ENCODE data around the gene PRM3. TPM values are rescaled to one million over a fixed set of nuclear protein-coding genes. Genes with fewer than 3 reads are reported as not detected.

PRM3 gene
- total RNA-seq, 2 experiments from 2014 or later = not detected

- no peak for DNase-seq (ENCODE audit: low spot score)
- H3K79me2 ChIP-seq (ENCODE audit: insufficient read depth, low read depth, low read length) = no peaks in the 10 kb centered on the region
- no peak for TF ChIP-seq EZH2phosphoT487 (IDR thresholded peaks at IDR 0.05; ENCODE audit: borderline replicate concordance, low read depth, low read length)
- no peak for TF ChIP-seq CTCF (conservative IDR thresholded peaks at IDR 0.05; ENCODE audit: low read length)
- H3K9me2 ChIP-seq (ENCODE audit: insufficient read depth, low read length) = no peaks in the 10 kb centered on the region
- peaks cover 92% of the 10 kb centered on the region for H3K4me1 ChIP-seq (ENCODE audit: insufficient read depth, low read length, poor library complexity, severe bottlenecking)
- H3K27ac ChIP-seq (ENCODE audit: low read depth, low read length, poor library complexity, severe bottlenecking) = peak overlapping the region; percentile 96
- ChIA-PET CTCF (ENCODE audit: unreplicated experiment) (no interaction called here), POLR2A (interaction anchor here (1.1 to 4.3 kb wide), 6 partner anchors 12 to 58 kb away, joined by 3 to 79 read pairs (median 4); partner anchors contain the start of gene SOCS1)
- intact Hi-C loops (cut with micrococcal nuclease; ENCODE audit: unreplicated experiment) = loop anchor here (2.0 kb wide), 1 partner anchor 72 kb away; no protein-coding TSS in a partner anchor
- H3K4me3 ChIP-seq (ENCODE audit: low read depth, low read length, poor library complexity, severe bottlenecking) = no peak overlapping the region
- peak overlapping the region; percentile 82 for H3K4me2 ChIP-seq (ENCODE audit: low read length)
- no TSS peak for BruUV-seq (replicated peaks)
- no peaks in the 10 kb centered on the region for H3K36me3 ChIP-seq (ENCODE audit: insufficient read depth, low read length)
- H2AFZ ChIP-seq (ENCODE audit: low read length) = peak overlapping the region; percentile 23; the same call in 1 of the 2 replicates
- no peaks in the 10 kb centered on the region for H3K9me3 ChIP-seq (ENCODE audit: low read length)
- H4K20me1 ChIP-seq (ENCODE audit: insufficient read depth, low read length) = no peaks in the 10 kb centered on the region
These were observed 22.9 kb upstream of the PRM3 start for GRCh38 chr16:11296351-11296705.

- Histone ChIP-seq H2AFZ (ENCODE audit: low read length) (peak overlapping the region; percentile 24; the same call in 1 of the 2 replicates), H3K9me2 (ENCODE audit: insufficient read depth, low read length) (no peaks in the 10 kb centered on the region), H3K36me3 (ENCODE audit: insufficient read depth, low read length) (no peaks in the 10 kb centered on the region), H3K27ac (ENCODE audit: low read depth, low read length, poor library complexity, severe bottlenecking) (peak overlapping the region; percentile 96), H3K4me3 (ENCODE audit: low read depth, low read length, poor library complexity, severe bottlenecking) (no peak overlapping the region), H3K79me2 (ENCODE audit: insufficient read depth, low read depth, low read length) (no peaks in the 10 kb centered on the region), H4K20me1 (ENCODE audit: insufficient read depth, low read length) (no peaks in the 10 kb centered on the region), H3K4me1 (ENCODE audit: insufficient read depth, low read length, poor library complexity, severe bottlenecking) (peaks cover 87% of the 10 kb centered on the region), H3K9me3 (ENCODE audit: low read length) (no peaks in the 10 kb centered on the region), H3K4me2 (ENCODE audit: low read length) (peak overlapping the region; percentile 82)
- DNase-seq (ENCODE audit: low spot score) = no peak
- BruUV-seq (replicated peaks) = no TSS peak
- POLR2A ChIA-PET = no interaction called here
- intact Hi-C loops (cut with micrococcal nuclease; ENCODE audit: unreplicated experiment) = loop anchor here (2.0 kb wide), 1 partner anchor 71 kb away; no protein-coding TSS in a partner anchor
- TF ChIP-seq CTCF (conservative IDR thresholded peaks at IDR 0.05; ENCODE audit: low read length) (no peak), EZH2phosphoT487 (IDR thresholded peaks at IDR 0.05; ENCODE audit: borderline replicate concordance, low read depth, low read length) (no peak)
- CTCF ChIA-PET (ENCODE audit: unreplicated experiment) = no interaction called here
These were observed 22.2 kb upstream of the PRM3 start for GRCh38 chr16:11295672-11296071.

- H3K36me3 ChIP-seq (ENCODE audit: insufficient read depth, low read length) = no peaks in the 10 kb centered on the region
- H3K9me3 ChIP-seq (ENCODE audit: low read length) = no peaks in the 10 kb centered on the region
- POLR2A ChIA-PET = interaction anchor here (0.7 to 1.2 kb wide), 4 partner anchors 13 to 38 kb away, joined by 3 to 4 read pairs (median 4); no protein-coding TSS in a partner anchor
- no peak overlapping the region for H3K4me2 ChIP-seq (ENCODE audit: low read length)
- BruUV-seq (replicated peaks) = no TSS peak
- no peak for DNase-seq (ENCODE audit: low spot score)
- TF ChIP-seq CTCF (conservative IDR thresholded peaks at IDR 0.05; ENCODE audit: low read length) (no peak), EZH2phosphoT487 (IDR thresholded peaks at IDR 0.05; ENCODE audit: borderline replicate concordance, low read depth, low read length) (no peak)
- H3K27ac ChIP-seq (ENCODE audit: low read depth, low read length, poor library complexity, severe bottlenecking) = no peak overlapping the region
- CTCF ChIA-PET (ENCODE audit: unreplicated experiment) = interaction anchor here (1.5 kb wide), 1 partner anchor 41 kb away, joined by 3 read pairs; no protein-coding TSS in a partner anchor
- H3K9me2 ChIP-seq (ENCODE audit: insufficient read depth, low read length) = no peaks in the 10 kb centered on the region
- peaks cover 53% of the 10 kb centered on the region for H3K4me1 ChIP-seq (ENCODE audit: insufficient read depth, low read length, poor library complexity, severe bottlenecking)
- H4K20me1 ChIP-seq (ENCODE audit: insufficient read depth, low read length) = no peaks in the 10 kb centered on the region
- no peak overlapping the region for H3K4me3 ChIP-seq (ENCODE audit: low read depth, low read length, poor library complexity, severe bottlenecking)
- no peaks in the 10 kb centered on the region for H3K79me2 ChIP-seq (ENCODE audit: insufficient read depth, low read depth, low read length)
- intact Hi-C loops (cut with micrococcal nuclease; ENCODE audit: unreplicated experiment) = no loop called here
- no peak overlapping the region for H2AFZ ChIP-seq (ENCODE audit: low read length)
These were observed 18.8 kb upstream of the PRM3 start for GRCh38 chr16:11292076-11292748.
